GM18511 (cell line): ENCODE data around the gene C9orf57.
"Not testable (repeated sequence)": the region's sequence is repeated elsewhere in the genome, so short reads cannot be mapped to it uniquely, and the experiment has no call there.

Experiments used
- ATAC-seq: cut with Tn5 transposase; IDR thresholded peaks from one replicate; pipeline ENCODE4 v1.9.1; 2021; ENCODE audit warnings: mild to moderate bottlenecking, moderate library complexity; ENCODE audit not compliant: unreplicated experiment

C9orf57 gene

GRCh38 chr9:72060513-72060912 is at the start of gene C9orf57:
Gene C9orf57 (minus strand): TSS chr9:72060613. CDS start chr9:72059331, 1,282 bp downstream.
- no peak for ATAC-seq

GRCh38 chr9:72102520-72102919 is 42.1 kb upstream of the C9orf57 start:
- no peak for ATAC-seq

GRCh38 chr9:72095520-72095919 is 35.1 kb upstream of the C9orf57 start:
- not testable (repeated sequence) for ATAC-seq

- ATAC-seq = no peak
Measured at GRCh38 chr9:72092820-72093219, 32.4 kb upstream of the C9orf57 start.

- ATAC-seq = no peak
Measured at GRCh38 chr9:72089451-72090130, 29.2 kb upstream of the C9orf57 start.

GRCh38 chr9:72082536-72082935 is 22.1 kb upstream of the C9orf57 start:
- ATAC-seq = no peak

GRCh38 chr9:72074666-72075065 is 14.3 kb upstream of the C9orf57 start:
- not testable (repeated sequence) for ATAC-seq

- ATAC-seq = no peak
Measured at GRCh38 chr9:72065076-72065475, 4.7 kb upstream of the C9orf57 start.

- no peak for ATAC-seq
Measured at GRCh38 chr9:72052122-72052521, 8.3 kb downstream of the C9orf57 start.

GRCh38 chr9:72048850-72049249 is 11.6 kb downstream of the C9orf57 start:
- ATAC-seq = no peak

GRCh38 chr9:72046630-72047456 is 13.6 kb downstream of the C9orf57 start:
- no peak for ATAC-seq

GRCh38 chr9:72044095-72044494 is 16.3 kb downstream of the C9orf57 start:
- no peak for ATAC-seq

- ATAC-seq = no peak
Measured at GRCh38 chr9:72043576-72043975, 16.8 kb downstream of the C9orf57 start.

GRCh38 chr9:72042928-72043327 is 17.5 kb downstream of the C9orf57 start:
- no peak for ATAC-seq

- peak; percentile 73 for ATAC-seq
Measured at GRCh38 chr9:72041775-72042194, 18.6 kb downstream of the C9orf57 start.

GRCh38 chr9:72041369-72041768 is 19.0 kb downstream of the C9orf57 start:
- no peak for ATAC-seq

- ATAC-seq = peak; percentile 58
Measured at GRCh38 chr9:72039532-72039931, 20.9 kb downstream of the C9orf57 start.

- ATAC-seq = peak; percentile 71
Measured at GRCh38 chr9:72038890-72039410, 21.5 kb downstream of the C9orf57 start.

- no peak for ATAC-seq
Measured at GRCh38 chr9:72038408-72038807, 22.0 kb downstream of the C9orf57 start.

- no peak for ATAC-seq
Measured at GRCh38 chr9:72037571-72037970, 22.8 kb downstream of the C9orf57 start.

GRCh38 chr9:72030767-72031166 is 29.6 kb downstream of the C9orf57 start:
- no peak for ATAC-seq

GRCh38 chr9:72029986-72030385 is 30.4 kb downstream of the C9orf57 start:
- ATAC-seq = no peak
